CD4-positive, CD25-positive, alpha-beta regulatory T cell (primary cell): ENCODE results near the gene DUSP14. TPM values are rescaled to one million over a fixed set of nuclear protein-coding genes. Genes with fewer than 3 reads are reported as not detected.

Source experiments
- ATAC-seq, 2 donors: fragments of 150-1000 bp; cut with Tn5 transposase; one replicate each; pipeline ENCODE4 v1.10.0; 2021; ENCODE audit warnings: low read depth in 2 of 2, moderate number of reproducible peaks in 2 of 2, moderate library complexity in 1 of 2
- DNase-seq, 3 donors: peaks; one replicate each; pipeline versions ENCODE4 v3.0.0 to v3.0.0-alpha.2; 2012 to 2022; ENCODE audit warnings: mixed read lengths in 1 of 3
- H3K27ac ChIP-seq: one replicate; pipeline ENCODE4 v1.7.0; 2013; ENCODE audit warnings: mild to moderate bottlenecking, low read length; ENCODE audit not compliant: insufficient read depth, poor library complexity, severe bottlenecking
- H3K27me3 ChIP-seq: one replicate; pipeline ENCODE4 v1.7.0; 2013; ENCODE audit warnings: low read length; ENCODE audit not compliant: control insufficient read depth, insufficient read depth
- H3K36me3 ChIP-seq: one replicate; pipeline ENCODE4 v1.7.0; 2013; ENCODE audit warnings: mild to moderate bottlenecking, low read length, moderate library complexity; ENCODE audit not compliant: control insufficient read depth, insufficient read depth
- H3K4me1 ChIP-seq: 2 replicates; pipeline ENCODE4 v1.7.0; 2013; ENCODE audit warnings: mild to moderate bottlenecking, low read length; ENCODE audit not compliant: insufficient read depth, control insufficient read depth, poor library complexity, severe bottlenecking
- H3K4me3 ChIP-seq: one replicate; pipeline ENCODE4 v1.7.0; 2013; ENCODE audit warnings: low read depth, mild to moderate bottlenecking, low read length, moderate library complexity
- H3K9me3 ChIP-seq, 2 experiments: 1 replicate in 1 of 2; 2 replicates in 1 of 2; pipeline ENCODE4 v1.7.0; 2013; ENCODE audit warnings: low read length in 2 of 2, mild to moderate bottlenecking in 1 of 2, moderate library complexity in 1 of 2; ENCODE audit not compliant: control insufficient read depth in 2 of 2
- H3K27ac Mint-ChIP-seq, 3 donors: one replicate each; pipeline ENCODE4 v1.8.0; 2020 to 2022; ENCODE audit warnings: mild to moderate bottlenecking in 3 of 3, mixed read lengths in 3 of 3, moderate library complexity in 2 of 3
- H3K27me3 Mint-ChIP-seq: one replicate; pipeline ENCODE4 v1.8.0; 2022; ENCODE audit warnings: mild to moderate bottlenecking, mixed read lengths
- H3K36me3 Mint-ChIP-seq: one replicate; pipeline ENCODE4 v1.8.0; 2020; ENCODE audit warnings: mixed read lengths
- H3K4me1 Mint-ChIP-seq, 4 donors: one replicate each; pipeline ENCODE4 v1.8.0; 2020 to 2022; ENCODE audit warnings: mixed read lengths in 4 of 4, mild to moderate bottlenecking in 1 of 4
- H3K4me3 Mint-ChIP-seq, 4 donors: one replicate each; pipeline ENCODE4 v1.8.0; 2020 to 2022; ENCODE audit warnings: mild to moderate bottlenecking in 4 of 4, mixed read lengths in 4 of 4, moderate library complexity in 3 of 4
- H3K9me3 Mint-ChIP-seq, 7 donors: one replicate each; pipeline ENCODE4 v1.8.0; 2020 to 2022; ENCODE audit warnings: mixed read lengths in 7 of 7, mild to moderate bottlenecking in 3 of 7, moderate library complexity in 2 of 7
- polyA plus RNA-seq, 4 donors: library from polyadenylated mRNA; unstranded; fragments of 300-500 nt; fragmentation: Illumina TruSeq; gene quantifications; one replicate each; pipeline ENCODE4 v1.2.3, GENCODE V29; 2021
- total RNA-seq: library from RNA; stranded (reverse); gene quantifications from one replicate; pipeline ENCODE4 v1.2.3, GENCODE V29; 2022

The DUSP14 gene
- total and polyA plus RNA-seq, 5 donors from 2014 or later, result 2.4 to 9.4 (median 6.7) TPM

DNA sequence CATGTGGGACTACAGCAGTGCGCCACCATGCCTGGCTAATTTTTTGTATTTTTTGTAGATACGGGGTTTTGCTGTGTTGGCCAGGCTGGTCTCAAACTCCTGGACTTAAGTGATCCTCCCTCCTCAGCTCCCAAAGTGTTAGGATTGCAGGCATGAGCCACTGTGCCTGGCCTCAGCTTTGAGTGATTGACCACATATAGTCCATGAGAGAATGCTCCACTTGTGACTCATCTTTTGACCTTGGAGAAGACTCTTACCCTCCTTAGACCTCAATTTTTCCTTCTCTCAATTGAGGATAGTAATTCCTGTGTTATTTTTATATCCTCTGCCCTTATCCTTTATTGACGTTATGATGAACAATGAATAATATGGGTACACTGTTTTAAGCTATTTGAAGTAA is 30.9 kb upstream of the DUSP14 start:
- H3K27ac Mint-ChIP-seq, result peak overlapping the region in 2 of 3 donors; percentile 9 to 20
- Histone ChIP-seq H3K27me3 (no peaks in the 10 kb centered on the region), H3K4me3 (no peak overlapping the region), H3K9me3 (no peaks in the 10 kb centered on the region), H3K4me1 (no peaks in the 10 kb centered on the region), H3K36me3 (peaks cover 9% of the 10 kb centered on the region), H3K27ac (no peak overlapping the region)
- H3K4me1 Mint-ChIP-seq, result peaks cover 0 to 7% (median 4%) of the 10 kb centered on the region in 4 donors
- peaks cover 21% of the 10 kb centered on the region for H3K36me3 Mint-ChIP-seq
- H3K4me3 Mint-ChIP-seq, result no peak overlapping the region
- ATAC-seq (no peak), DNase-seq (no peak)
- no peaks in the 10 kb centered on the region for H3K9me3 Mint-ChIP-seq
- H3K27me3 Mint-ChIP-seq, result no peaks in the 10 kb centered on the region

DNA sequence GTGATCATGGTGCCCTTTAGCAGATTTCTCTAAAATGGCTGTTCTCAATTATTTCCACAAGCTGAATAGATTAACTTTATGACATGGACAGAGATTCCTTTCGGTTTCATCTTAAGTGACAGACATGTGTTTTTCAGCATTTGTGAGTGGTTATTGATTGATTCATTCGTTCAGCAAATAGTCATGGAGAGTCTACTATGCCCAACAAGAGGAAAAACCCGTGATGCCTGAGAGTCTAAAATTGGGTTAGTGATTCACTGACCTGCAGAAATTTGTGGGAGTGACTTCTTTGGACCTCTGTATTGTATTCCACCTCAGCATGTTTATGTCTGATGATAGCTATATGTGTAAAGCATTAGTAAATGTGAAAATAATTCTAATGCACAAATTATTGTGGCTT is 28.0 kb upstream of the DUSP14 start:
- Mint-ChIP-seq H3K27ac (peak overlapping the region in 1 of 3 donors; percentile 45), H3K36me3 (peaks cover 38% of the 10 kb centered on the region)
- no peak for ATAC-seq

DNA sequence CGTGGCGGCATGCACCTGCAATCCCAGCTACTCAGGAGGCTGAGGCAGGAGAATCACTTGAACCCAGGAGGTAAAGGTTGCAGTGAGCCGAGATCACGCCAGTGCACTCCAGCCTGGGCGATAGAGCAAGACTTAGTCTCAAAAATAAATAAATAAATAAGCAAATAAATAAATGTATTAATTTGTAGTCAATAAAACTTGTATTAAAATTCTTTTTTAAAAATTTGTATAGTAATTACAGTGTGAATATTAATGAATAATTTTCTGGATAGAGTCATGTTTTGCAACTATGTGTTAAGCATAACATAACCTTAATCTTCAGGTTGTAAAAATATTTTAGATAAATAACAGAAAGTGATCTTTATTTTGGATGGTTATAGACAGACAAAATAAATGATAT is 27.2 kb upstream of the DUSP14 start:
- Histone ChIP-seq H3K36me3 (peaks cover 33% of the 10 kb centered on the region), H3K9me3 (no peaks in the 10 kb centered on the region), H3K27ac (no peak overlapping the region), H3K4me1 (no peaks in the 10 kb centered on the region), H3K27me3 (no peaks in the 10 kb centered on the region), H3K4me3 (no peak overlapping the region)
- no peak for DNase-seq
- no peak for ATAC-seq
- no peaks in the 10 kb centered on the region for H3K9me3 Mint-ChIP-seq
- peaks cover 38% of the 10 kb centered on the region for H3K36me3 Mint-ChIP-seq
- no peak overlapping the region for H3K27ac Mint-ChIP-seq
- peaks cover 2 to 10% (median 8%) of the 10 kb centered on the region in 4 donors for H3K4me1 Mint-ChIP-seq
- no peak overlapping the region for H3K4me3 Mint-ChIP-seq
- H3K27me3 Mint-ChIP-seq, result no peaks in the 10 kb centered on the region

More for the DNA sequence above, 28.0 kb upstream of the DUSP14 start:
- H3K4me1 Mint-ChIP-seq, result peaks cover 2 to 10% (median 8%) of the 10 kb centered on the region in 4 donors
- H3K9me3 ChIP-seq, result no peaks in the 10 kb centered on the region
- no peaks in the 10 kb centered on the region for H3K27me3 Mint-ChIP-seq
- no peaks in the 10 kb centered on the region for H3K27me3 ChIP-seq
- H3K36me3 ChIP-seq, result peaks cover 27% of the 10 kb centered on the region
- no peaks in the 10 kb centered on the region for H3K4me1 ChIP-seq
- H3K9me3 Mint-ChIP-seq, result no peaks in the 10 kb centered on the region
- no peak overlapping the region for H3K4me3 ChIP-seq
- H3K27ac ChIP-seq, result no peak overlapping the region
- peak in 1 of 3 donors; percentile 23 for DNase-seq
- H3K4me3 Mint-ChIP-seq, result no peak overlapping the region

DNA sequence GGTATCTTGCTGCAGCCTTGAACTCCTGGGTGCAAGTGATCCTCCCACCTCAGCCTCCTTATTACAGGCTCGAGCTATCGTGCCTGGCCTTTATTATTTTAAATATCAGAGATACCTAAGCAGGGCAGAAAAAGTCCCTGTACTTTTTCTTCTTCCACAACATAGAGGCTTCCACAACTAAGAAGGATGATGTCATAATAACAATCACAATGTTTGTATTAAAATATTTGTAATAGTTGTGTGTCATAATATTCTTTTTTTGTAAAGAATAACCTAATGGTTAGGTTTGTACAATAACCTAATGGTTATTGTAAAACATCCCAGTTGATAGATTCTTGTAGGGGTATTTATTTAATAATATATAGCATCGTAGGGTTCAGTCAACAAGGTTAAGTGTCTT is 26.7 kb upstream of the DUSP14 start:
- no peak for ATAC-seq
- no peaks in the 10 kb centered on the region for H3K27me3 ChIP-seq
- no peak overlapping the region for H3K4me3 Mint-ChIP-seq
- H3K27me3 Mint-ChIP-seq, result no peaks in the 10 kb centered on the region
- H3K4me1 ChIP-seq, result no peaks in the 10 kb centered on the region
- DNase-seq, result no peak
- peak overlapping the region in 1 of 3 donors; percentile 26 for H3K27ac Mint-ChIP-seq
- H3K4me3 ChIP-seq, result no peak overlapping the region
- no peaks in the 10 kb centered on the region for H3K9me3 ChIP-seq
- peaks cover 33% of the 10 kb centered on the region for H3K36me3 Mint-ChIP-seq
- peaks cover 34% of the 10 kb centered on the region for H3K36me3 ChIP-seq
- no peak overlapping the region for H3K27ac ChIP-seq
- peaks cover 2 to 10% (median 8%) of the 10 kb centered on the region in 4 donors for H3K4me1 Mint-ChIP-seq
- H3K9me3 Mint-ChIP-seq, result no peaks in the 10 kb centered on the region

DNA sequence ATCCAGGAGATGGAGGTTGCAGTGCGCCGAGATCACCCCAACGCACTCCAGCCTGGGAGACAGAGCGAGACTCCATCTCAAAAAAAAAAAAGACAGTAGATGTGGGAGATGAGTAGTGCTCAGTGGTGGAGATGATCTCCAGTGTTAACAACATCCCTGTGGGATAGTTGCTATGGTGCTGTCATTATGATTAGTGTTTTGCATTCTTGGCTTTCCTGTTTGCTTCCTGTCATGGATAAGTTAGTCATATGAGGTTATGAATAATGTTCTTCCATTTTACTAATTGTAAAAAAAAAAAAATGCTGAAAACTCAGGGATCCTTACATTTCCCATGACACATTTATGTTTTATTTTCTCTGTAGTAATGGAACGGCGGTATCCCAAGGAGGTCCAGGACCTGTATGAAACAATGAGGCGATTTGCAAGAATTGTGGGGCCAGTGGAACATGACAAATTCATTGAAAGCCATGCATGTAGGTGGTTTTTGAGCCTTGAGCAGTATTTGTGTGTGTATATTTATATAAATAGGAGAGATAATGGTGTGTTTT is 24.5 kb upstream of the DUSP14 start:
- H3K4me1 ChIP-seq, result no peaks in the 10 kb centered on the region
- no peak for ATAC-seq
- Mint-ChIP-seq H3K4me3 (no peak overlapping the region), H3K36me3 (peaks cover 32% of the 10 kb centered on the region), H3K4me1 (peaks cover 2 to 10% (median 8%) of the 10 kb centered on the region in 4 donors), H3K9me3 (no peaks in the 10 kb centered on the region), H3K27me3 (no peaks in the 10 kb centered on the region), H3K27ac (no peak overlapping the region)
- no peaks in the 10 kb centered on the region for H3K27me3 ChIP-seq
- no peaks in the 10 kb centered on the region for H3K9me3 ChIP-seq
- H3K36me3 ChIP-seq, result peaks cover 47% of the 10 kb centered on the region
- H3K27ac ChIP-seq, result no peak overlapping the region
- DNase-seq, result no peak
- no peak overlapping the region for H3K4me3 ChIP-seq

DNA sequence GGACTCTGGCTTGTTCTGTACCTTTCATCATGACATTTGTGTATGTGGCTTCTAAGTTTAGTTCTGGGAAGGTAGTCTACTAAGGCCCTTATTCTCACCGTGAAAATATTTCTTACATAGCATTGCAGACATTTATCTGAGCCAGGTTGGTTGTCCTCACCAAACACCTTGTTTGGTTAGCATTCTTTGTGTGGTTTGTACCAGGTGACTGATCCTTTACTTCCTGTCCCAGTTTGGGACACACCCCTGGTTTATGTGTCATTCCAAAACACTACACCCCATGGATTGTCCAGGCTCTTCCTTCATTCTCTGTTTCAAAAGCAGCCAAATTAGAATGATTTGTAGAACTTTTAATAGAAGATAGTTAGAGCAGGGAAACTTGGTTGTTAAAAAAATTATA is 23.2 kb upstream of the DUSP14 start:
- peaks cover 41% of the 10 kb centered on the region for H3K36me3 Mint-ChIP-seq
- H3K4me1 ChIP-seq, result no peaks in the 10 kb centered on the region
- H3K9me3 ChIP-seq, result no peaks in the 10 kb centered on the region
- no peak for ATAC-seq
- peak overlapping the region in 1 of 3 donors; percentile 48 for H3K27ac Mint-ChIP-seq
- H3K27me3 Mint-ChIP-seq, result no peaks in the 10 kb centered on the region
- H3K4me3 ChIP-seq, result no peak overlapping the region
- peak in 1 of 3 donors; percentile 4 for DNase-seq
- H3K4me3 Mint-ChIP-seq, result no peak overlapping the region
- H3K27me3 ChIP-seq, result no peaks in the 10 kb centered on the region
- H3K9me3 Mint-ChIP-seq, result no peaks in the 10 kb centered on the region
- peaks cover 57% of the 10 kb centered on the region for H3K36me3 ChIP-seq
- peaks cover 2 to 8% (median 5%) of the 10 kb centered on the region in 4 donors for H3K4me1 Mint-ChIP-seq
- H3K27ac ChIP-seq, result no peak overlapping the region

DNA sequence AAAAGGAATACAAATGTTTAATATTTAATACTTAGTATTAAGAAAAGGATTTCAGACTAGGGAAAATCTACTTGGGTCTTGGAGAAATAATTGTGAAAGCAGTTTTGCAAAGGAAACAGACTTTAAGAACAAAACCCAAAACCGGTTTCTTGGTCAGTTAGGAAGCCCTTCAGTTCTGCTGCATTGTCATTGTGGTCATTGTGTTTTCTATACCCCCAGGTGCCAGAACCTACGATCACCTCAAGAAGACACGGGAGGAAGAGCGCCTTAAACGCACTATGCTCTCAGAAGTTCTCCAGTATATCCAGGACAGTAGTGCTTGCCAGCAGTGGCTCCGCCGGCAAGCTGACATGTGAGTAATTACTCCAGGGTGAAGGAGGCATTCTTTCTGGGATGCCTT is 19.5 kb upstream of the DUSP14 start:
- Mint-ChIP-seq H3K9me3 (no peaks in the 10 kb centered on the region), H3K27ac (peak overlapping the region in 2 of 3 donors; percentile 68 to 92), H3K4me1 (peaks cover 0 to 2% (median 2%) of the 10 kb centered on the region in 4 donors), H3K27me3 (no peaks in the 10 kb centered on the region), H3K4me3 (no peak overlapping the region), H3K36me3 (peaks cover 43% of the 10 kb centered on the region)
- H3K36me3 ChIP-seq, result peaks cover 69% of the 10 kb centered on the region
- DNase-seq, result no peak
- no peak for ATAC-seq
- H3K4me3 ChIP-seq, result no peak overlapping the region
- H3K9me3 ChIP-seq, result no peaks in the 10 kb centered on the region
- no peaks in the 10 kb centered on the region for H3K27me3 ChIP-seq
- H3K4me1 ChIP-seq, result no peaks in the 10 kb centered on the region
- no peak overlapping the region for H3K27ac ChIP-seq

DNA sequence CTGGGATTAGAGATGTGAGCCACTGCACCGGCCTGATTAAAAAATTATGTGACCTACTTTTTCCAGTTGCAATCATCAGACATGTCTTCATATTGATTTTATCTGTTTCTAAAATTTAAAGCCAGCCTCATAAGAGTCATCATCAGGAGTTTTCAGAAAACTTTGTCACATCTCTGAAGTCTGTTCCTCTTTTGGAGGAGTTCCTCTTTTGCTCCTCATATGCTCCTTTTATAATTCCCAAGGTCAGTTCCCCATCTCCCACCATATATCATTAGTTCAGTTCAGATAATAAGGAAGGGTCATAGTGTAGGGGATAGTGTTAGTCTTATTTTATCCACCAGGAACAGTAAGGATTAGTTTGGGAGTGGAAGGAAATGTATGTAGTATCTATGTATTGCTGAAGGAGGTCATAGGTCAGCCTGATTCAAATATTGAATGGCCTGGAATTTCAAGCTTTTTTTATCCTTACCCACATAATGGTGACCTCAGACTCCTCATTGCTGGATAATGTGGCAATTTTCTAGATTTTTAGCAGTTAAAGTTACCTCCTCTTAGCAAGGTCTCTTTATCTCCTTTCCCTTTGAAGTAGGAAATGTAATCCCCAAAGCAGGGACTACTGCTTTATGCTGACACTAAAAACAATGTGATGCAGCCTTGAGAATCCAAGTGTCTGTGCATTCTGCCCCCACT is 13.8 kb upstream of the DUSP14 start:
- Histone ChIP-seq H3K4me3 (no peak overlapping the region), H3K9me3 (no peaks in the 10 kb centered on the region), H3K27me3 (no peaks in the 10 kb centered on the region), H3K36me3 (peaks cover 63% of the 10 kb centered on the region), H3K27ac (no peak overlapping the region), H3K4me1 (no peaks in the 10 kb centered on the region)
- ATAC-seq (no peak), DNase-seq (no peak)
- Mint-ChIP-seq H3K27ac (peak overlapping the region in 1 of 3 donors; percentile 50), H3K27me3 (no peaks in the 10 kb centered on the region), H3K9me3 (no peaks in the 10 kb centered on the region), H3K4me3 (no peak overlapping the region), H3K36me3 (peaks cover 44% of the 10 kb centered on the region), H3K4me1 (no peaks in the 10 kb centered on the region)
